ENCODE measurements around the gene NCOA6.
A peak's percentile ranks its signal among the peaks of the same experiment; 100 is the strongest.
"Not testable (repeated sequence)": the region's sequence is repeated elsewhere in the genome, so short reads cannot be mapped to it uniquely, and the experiment has no call there.

Gene NCOA6

GRCh38 chr20:34831936-34832335 is 6.5 kb upstream of the NCOA6 start:
- no peak for DNase-seq

GRCh38 chr20:34829191-34829590 is 3.7 kb upstream of the NCOA6 start:
- DNase-seq, result no peak

GRCh38 chr20:34824806-34825529 is 483 bp downstream of the NCOA6 start:
- peak in 50 of 51 donors; percentile 13 to 82 (median 52) for DNase-seq

- DNase-seq, result peak in 17 of 51 donors; percentile 2 to 73 (median 23)
Measured at GRCh38 chr20:34824452-34824805, 1.0 kb downstream of the NCOA6 start.

GRCh38 chr20:34824026-34824425 is 1.4 kb downstream of the NCOA6 start:
- no peak for DNase-seq

GRCh38 chr20:34820805-34821578 is 4.5 kb downstream of the NCOA6 start:
- no peak for DNase-seq

- DNase-seq, result no peak
Measured at GRCh38 chr20:34817801-34818200, 7.7 kb downstream of the NCOA6 start.

GRCh38 chr20:34817072-34817471 is 8.4 kb downstream of the NCOA6 start:
- peak in 1 of 51 donors; percentile 28 for DNase-seq

GRCh38 chr20:34815636-34816035 is 9.8 kb downstream of the NCOA6 start:
- DNase-seq, result no peak

GRCh38 chr20:34808583-34808982 is 16.9 kb downstream of the NCOA6 start:
- no peak for DNase-seq

GRCh38 chr20:34807944-34808465 is 17.4 kb downstream of the NCOA6 start:
- not testable (repeated sequence) for DNase-seq

GRCh38 chr20:34806255-34806654 is 19.2 kb downstream of the NCOA6 start:
- DNase-seq, result no peak

- no peak for DNase-seq
Measured at GRCh38 chr20:34798871-34799270, 26.6 kb downstream of the NCOA6 start.

- DNase-seq, result no peak
Measured at GRCh38 chr20:34798328-34798727, 27.1 kb downstream of the NCOA6 start.

GRCh38 chr20:34797012-34797995 is 28.1 kb downstream of the NCOA6 start:
- DNase-seq, result no peak

GRCh38 chr20:34794006-34794585 is 31.4 kb downstream of the NCOA6 start:
- DNase-seq, result no peak

GRCh38 chr20:34792687-34793363 is 32.6 kb downstream of the NCOA6 start:
- DNase-seq, result no peak

GRCh38 chr20:34791289-34792020 is 34.0 kb downstream of the NCOA6 start:
- no peak for DNase-seq

- DNase-seq, result no peak
Measured at GRCh38 chr20:34781220-34781619, 44.2 kb downstream of the NCOA6 start.

- DNase-seq, result not testable (repeated sequence)
Measured at GRCh38 chr20:34780291-34780690, 45.2 kb downstream of the NCOA6 start.

All from hypothalamus (tissue), 51 donors.